ENCODE measurements around the gene TREML4.
"Not testable (repeated sequence)": the region's sequence is repeated elsewhere in the genome, so short reads cannot be mapped to it uniquely, and the experiment has no call there.

Gene TREML4, protein sequence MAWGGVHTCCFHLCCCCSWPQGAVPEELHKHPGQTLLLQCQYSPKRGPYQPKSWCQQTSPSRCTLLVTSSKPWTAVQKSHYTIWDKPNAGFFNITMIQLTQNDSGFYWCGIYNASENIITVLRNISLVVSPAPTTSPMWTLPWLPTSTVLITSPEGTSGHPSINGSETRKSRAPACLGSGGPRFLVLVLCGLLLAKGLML

DNA sequence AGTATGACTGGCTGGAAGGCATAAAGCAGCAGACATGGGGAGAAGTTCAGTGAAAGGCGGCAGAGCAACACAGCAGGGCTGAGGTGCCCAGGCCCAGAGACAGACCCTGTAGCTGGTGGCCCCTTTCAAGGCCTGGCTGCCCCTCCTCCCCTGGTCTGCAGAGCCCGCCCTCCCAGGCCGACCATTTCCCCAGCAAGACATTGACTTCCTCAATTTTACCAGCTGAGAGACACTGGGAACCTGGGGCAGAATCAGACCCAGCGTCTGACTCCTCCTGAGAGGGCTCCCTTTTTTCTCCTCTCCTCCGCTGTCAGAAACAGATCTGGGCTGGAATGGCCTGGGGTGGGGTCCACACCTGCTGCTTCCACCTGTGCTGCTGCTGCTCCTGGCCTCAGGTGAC, at the start of gene TREML4:
Gene TREML4 (plus strand): TSS at position 254 of the 400 bp plus-strand sequence. CDS start 79 bp downstream, at position 333.
- no peak for DNase-seq

DNA sequence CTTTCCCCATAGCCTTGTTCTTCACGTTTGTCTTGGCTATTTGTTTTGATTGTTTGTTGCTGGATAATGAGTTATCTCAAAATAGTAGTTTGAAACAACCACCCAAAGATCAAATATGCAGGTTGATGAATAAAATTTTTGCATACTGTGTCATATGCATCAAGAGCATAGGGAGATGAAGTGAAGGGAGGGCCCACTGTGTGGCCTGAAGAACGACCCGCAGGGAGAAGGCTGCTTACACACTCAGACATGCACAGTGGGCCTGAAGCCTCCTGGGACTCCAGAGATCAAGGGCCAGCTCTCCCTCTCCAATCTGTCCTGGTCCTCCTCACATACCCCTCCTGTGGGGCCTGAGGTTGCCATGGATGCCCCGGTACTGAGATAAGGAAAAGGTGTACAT, 49.0 kb upstream of the TREML4 start:
- no peak for DNase-seq

DNA sequence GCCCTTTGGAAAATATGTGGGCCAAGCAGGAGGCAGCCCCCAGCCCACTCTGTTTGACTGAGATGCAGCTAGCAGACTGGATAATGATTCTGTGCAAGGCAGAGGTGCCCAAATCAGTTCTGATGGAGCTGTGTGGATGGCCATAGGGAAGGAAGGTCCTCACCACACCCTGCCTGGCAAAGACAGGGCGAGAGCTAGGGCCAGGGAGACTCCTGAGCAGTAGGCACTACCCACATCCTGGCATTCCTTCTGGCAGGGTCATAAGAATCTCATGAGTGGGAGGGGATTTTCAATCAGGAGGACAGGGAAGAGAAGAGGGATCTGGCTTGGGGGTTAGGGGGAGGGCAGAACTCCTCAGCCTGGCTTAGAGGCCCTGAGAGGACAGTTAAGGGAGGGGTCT, 46.6 kb upstream of the TREML4 start:
- no peak for DNase-seq

DNA sequence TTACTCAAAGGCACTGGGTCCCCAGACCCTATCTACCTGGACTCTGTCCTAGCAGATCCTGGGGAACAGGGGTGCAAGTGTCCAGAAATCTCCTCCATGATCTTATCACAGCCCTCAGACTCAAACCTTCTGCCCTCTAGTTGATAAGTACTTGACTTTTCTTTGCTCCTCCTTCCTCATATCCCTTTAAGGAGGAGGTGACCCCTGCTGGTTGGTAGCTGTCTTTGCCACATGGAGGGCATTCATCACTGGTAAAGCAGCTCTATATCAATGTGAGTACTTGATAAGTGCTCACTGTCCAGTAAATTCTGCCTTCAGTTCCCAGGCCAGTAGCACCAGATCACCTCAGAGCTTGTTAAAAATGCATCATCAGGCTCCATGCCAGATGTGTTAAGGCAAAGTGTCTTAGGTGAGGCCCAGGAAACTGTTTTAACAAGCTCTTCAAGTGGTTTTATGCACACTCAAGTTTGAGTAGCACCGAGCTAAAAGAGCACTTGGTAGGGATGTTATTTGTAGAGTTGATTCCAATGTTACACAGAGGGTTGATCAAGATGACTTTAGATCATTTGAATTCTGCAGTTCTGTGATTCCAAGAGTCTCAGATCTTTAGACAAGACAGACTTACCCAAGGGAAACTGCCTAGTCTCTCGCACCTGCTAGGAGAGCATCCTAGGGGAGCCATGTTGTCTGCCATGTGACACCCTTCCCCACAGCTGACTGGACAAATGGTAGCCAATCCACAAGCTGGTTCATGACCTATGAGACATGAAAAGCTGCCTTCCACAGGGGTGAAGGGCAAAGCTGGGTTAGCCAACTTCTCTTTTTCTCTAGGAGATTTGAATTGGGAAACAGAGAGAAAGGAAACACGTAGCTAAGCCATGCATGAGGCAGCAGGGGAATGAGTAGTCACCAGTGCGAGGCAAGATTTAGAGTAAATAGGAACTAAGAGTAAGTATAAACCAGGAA, 45.8 kb upstream of the TREML4 start:
- peak; percentile 59 for DNase-seq

DNA sequence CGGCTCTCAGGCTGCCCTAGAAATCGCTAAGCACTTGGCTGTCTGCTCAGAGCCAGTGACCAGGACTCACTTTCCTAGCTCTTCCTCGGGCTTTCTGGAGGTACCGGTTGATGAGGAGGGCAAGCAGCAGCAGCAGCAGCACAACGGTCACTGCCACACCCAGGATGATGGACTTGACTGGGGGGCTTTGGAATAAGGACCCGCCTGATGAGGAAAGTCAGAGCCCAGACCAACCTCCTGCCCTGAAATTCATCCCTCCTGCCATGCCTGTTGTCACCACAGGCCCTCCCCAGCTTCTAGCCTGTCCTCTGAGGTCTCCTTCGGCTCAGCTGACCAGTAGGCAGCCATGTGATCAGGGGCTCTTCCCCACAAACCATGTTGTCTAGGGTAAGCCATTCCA, 43.4 kb upstream of the TREML4 start:
- no peak for DNase-seq

DNA sequence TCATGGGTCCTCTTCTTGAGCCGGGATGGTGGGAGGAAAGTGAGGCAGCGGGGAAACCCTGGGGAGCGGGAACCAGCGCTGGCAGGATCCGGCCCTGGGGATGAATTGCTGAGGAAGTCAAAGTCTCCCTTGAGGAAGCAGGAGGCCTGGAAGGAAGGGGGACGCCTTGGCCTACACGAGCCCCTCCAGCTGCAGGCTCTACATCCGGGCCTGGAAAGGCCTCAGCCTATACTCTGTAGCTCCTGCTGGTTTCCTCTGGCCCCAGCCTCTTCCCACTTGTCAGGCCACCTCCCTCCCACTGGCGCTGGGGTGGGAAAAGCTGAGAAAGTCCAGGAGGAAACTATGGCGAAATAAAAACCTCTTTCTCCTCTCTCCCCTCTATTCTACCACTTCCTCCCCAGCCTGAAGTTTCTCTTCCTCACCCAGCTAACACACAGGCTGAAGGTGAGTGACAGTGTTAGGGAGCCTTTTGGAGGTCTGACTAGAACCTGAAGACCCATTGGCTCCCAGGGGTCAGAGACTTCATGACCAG, 42.1 kb upstream of the TREML4 start:
- DNase-seq: no peak

DNA sequence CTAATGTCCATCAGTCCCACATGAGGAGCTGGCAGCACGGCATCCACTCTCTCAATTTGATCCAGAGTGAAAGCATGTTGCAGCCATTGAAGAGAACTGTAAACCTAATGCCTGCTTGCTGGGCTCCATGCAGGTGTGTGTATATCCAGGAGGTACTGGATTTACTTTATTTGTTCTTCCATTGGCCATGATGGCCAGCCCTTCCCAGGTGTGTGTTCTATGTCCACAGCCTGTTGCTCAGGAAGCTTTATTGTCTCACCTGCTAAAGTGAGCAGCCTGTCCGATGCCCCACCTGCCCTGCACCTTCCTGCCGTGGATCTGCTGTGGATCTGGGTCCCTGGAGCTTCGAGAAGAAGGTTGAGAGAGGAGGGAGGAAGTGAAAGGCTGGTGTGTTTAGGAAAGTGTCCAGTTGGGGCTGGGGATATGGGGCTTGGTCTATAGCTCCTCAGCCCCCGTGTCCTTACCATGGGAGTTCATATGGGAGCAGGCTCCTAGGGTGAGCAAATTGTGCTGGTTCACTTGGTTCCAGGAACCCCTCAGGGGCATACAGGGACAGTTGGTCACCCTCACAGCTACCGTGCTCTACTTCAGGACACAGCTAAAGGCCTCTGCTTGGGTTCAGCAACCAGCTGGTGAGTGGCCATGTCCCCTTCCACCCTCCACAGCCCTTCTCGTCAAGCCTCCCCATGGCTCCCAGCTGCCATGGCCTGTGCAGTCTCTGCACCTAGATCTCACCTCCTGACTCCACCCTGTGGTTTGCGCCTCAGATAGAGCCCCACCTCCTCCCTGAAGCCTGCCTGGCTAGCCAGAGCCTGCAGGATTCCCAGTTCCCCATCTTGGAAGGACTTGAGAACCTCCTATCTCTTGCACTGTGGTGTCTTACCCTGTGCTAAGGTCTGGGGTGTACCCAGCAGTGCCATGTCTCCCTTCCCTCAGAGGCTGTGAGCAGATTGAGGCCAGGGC, 39.9 kb upstream of the TREML4 start:
- no peak for DNase-seq

DNA sequence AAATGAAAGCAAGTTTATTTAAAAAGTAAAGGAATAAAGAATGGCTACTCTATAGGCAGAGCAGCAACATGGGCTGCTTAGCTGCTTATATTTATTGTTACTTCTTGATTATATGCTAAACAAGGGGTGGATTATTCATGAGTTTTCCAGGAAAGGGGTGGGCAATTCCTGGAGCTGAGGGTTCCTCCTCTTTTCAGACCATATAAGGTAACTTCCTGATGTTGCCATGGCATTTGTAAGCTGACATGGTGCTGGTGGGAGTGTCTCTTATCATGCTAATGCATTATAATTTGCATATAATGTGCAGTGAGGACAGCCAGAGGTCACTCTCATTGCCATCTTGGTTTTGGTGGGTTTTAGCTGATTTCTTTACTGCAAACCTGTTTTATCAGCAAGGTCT, 39.1 kb upstream of the TREML4 start:
- not testable (repeated sequence) for DNase-seq

DNA sequence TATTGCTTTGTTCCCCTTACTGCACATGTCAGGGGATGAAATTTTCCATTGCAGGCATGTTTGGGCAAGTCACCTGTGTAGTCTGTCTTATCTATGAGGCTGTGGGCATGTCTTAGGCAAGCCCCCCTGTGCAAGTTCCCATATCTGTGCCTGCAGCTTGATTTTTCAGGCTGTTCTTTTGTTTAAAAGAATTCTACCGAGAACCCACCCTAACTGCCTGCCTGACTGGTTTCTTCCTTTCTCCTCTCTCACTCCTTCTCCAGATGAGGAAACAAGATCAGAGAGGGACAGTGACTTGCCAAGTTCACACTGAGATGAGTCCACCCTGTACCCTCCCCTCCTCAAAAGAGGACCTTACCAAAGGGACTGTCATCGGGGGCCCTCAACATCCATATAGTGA, 38.2 kb upstream of the TREML4 start:
- no peak for DNase-seq

DNA sequence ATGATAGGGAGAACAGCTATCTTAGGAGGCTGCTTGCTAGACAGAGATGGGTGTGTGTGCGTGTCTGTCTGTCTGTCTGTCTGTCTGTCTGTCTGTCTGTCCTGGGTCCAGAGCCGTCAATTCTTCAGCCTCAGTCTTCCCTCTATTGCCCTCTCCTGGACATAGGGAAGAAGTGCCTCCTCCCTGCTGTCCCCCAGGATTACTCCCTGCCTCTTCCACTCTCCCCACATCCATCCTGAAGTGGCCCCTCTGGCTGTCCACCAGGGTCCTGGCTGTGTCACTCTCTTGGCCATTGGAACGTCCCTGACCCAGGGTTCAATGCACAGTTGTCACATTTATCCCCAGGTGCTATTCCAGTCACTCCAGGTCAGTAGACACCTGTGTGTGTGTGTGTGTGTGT, 37.4 kb upstream of the TREML4 start:
- no peak for DNase-seq

DNA sequence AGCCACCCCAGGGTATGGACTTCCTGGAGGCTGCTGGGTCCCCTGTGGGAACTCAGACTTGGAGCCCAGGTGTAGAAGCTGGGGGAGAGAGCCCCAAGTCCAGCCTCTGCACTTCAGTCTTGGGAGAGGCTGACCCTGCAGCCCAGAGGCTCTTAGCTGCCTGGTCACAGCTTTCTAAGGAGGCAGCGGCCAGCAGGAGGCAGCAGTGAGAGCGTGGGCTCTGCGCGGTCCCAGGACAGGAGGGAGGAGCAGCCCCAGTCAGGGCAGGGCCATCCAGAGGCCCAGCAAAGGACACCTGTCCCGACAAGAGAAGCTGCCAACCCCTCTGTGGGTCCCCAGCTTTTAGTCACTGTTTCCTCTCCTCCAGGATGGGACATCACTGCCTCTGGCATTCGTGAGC, 36.6 kb upstream of the TREML4 start:
- DNase-seq: peak; percentile 55

DNA sequence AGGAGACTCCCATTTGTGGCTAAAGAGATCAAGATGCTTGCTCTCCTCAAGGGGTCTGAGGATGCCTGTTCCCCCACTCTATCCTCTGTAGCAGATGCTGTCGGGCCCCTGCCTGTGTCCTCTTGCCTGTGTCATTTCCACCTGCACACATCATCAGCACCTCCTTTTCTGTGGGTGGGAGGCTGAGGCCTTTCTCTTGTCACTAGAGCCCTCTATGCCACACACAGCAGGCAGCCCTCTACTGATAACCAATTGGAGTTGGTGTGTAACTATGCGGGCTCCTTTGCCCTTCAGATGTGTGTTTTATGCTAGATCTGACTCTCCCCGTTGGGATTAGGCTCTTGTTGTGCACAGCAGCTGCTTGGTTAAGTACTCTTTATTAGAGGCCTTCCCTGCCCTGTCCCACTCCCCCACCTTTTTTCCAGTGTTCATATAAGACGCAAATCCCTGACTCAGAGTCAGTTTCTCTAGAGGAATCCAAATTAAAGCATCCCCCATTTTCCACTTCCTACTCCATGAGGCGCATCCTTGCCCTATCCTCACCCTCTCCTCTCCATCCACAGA, 34.9 kb upstream of the TREML4 start:
- no peak for DNase-seq

DNA sequence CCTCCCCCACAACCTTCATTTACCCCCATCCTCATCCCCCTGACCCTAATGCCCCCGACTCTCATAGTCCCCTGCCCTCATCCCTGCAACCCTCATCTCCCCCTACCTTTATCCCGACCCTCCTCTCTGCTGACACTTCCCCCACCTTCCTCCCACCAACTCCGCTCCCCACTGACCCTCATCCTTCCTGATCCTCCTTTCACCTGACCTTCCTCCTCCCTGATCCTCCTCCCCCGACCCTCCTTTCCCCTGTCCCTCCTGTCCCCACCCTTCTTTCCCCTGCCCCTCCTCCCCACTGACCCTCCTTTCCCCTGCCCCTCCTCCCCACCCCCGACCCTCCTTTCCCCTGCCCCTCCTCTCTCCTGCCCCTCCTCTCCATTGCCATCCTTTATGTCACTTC, 34.3 kb upstream of the TREML4 start:
- no peak for DNase-seq

DNA sequence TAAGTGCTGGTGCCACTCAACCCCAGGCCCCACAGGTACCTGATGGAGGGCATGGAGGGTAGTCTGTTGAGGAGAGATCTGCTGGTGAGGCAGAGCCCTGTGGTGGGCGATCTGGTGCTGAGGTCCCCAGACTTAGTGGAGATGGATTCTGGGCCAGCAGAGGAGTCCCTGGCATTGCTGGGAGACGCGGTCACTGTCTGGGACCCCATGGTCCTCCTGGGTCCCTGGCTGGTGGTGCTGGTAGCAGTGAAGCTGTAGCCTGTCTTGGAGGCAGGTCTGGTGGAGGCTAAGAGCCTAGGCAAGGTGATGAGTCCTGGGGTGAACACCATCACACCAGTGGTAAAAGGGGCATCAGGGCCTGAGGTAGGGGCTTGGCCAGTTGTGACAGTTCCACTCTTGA, 33.8 kb upstream of the TREML4 start:
- no peak for DNase-seq

DNA sequence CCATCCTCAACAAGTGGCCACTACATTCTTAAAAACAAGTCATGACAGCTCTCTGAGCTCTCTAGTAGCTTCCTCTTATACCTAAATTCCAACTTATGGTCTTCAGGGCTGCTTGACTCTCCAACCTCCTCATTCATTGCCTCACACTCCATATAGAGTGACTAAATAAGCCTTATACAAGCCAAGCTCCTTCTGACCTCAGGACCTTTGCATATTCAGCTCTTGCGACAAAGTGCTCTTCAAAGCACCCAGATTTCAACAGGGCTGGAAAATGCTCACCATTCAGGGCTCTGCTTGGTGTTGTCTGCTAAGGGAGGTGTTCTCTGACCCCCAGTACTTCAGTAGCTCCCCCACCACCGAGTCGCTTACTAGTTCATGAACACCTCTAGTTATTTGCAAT, 30.9 kb upstream of the TREML4 start:
- DNase-seq: no peak

DNA sequence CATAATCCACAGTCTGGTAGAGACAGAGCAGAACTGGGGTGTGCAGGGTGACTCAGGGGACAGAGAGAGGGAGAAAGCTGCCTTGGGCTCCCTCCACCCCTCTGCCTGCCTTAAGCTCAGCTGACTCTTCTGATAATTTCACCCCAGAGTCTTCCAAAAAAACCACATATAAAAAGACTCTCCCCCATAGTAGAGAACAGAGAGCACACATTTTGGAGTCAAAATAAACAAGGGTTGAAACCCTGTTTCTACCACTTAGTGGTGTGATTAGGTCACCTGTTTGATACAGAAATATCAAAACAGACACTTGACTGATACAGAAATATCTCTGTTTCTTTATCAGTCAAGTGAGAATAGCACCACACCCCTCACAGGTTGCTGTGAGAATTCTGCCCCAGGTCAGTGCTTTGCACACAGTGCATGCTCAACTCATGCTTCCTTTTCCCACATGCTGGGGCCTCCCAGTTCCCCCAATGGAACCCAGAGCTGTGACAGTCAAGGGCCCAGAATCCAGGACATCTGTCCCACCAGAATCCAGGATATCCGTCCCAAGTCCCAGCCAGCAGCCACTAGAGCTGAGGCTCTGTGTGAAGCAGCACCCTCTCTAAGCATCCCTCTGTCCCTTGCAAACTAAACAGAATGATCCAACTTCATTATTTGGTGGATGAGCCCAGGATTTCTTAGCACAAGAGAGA, 28.4 kb upstream of the TREML4 start:
- peak; percentile 33 for DNase-seq

DNA sequence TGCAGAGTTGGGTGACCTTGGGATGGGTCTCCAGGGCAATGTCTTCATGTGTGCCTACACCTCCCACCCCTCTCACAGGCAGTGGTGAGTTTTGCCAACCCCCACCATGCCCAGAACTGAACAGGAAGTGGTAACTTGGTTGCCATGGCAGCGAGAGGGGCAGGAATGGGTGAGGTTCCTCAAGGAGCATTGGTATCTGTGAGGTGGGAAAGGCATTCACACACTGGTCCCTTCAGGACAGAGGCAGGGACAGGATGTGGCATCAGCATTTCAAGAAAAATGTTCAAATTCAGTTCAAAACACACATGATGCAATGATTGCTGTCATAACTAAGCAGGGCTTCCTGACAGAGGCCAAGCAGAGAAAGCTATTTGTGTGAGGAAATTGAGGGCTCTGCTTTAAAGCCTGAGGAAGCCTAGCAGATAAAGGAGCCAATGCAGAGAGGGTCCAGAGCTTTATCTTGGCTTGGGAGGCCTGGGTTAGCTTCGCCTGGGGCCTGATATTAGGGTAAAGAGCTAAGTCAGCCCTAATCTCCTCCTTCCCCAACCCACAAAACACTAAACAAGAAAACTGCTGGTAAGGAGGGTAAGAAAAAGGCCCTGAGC, 27.8 kb upstream of the TREML4 start:
- DNase-seq: peak; percentile 70

DNA sequence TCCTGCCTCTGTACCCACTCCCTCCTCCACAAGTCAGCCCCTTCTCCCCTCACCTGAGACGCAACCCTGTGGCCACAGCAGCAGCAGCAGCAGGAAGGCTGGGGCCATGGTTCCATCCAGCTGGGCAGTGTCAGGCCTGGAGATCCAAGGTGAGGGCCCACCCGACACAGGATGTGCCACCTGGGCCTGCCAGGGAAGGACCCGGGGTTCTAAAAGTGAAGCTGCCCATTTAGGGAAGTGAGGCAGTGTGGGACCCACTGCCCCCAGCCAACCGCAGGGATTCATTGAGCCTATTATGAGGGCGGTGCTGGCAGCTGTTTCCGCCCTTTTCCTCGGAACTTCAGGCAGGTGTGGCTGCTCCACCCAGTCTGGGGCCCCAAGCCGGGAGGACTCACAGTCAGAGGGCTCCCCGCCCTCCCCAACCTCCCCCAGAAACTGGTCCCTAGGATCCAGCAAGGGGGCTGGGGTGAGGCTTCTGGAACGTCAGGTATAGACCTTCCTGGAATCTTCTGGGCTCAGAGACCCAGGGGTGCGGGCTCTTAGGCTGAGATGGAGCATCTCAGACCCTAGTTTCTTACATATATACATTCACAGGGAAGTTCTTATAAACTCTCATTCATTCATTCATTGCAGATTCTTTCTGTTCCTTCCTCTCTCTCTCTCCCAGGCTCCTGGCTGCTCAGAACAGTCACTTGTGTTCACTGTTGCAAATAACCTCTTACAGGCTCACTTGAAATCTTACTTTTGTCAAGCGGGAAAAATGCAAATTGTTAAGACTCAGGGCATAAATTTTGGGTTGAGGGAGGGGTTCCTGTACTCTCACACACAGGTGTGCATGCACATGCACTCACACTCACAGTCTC, 27.0 kb upstream of the TREML4 start, which contains the start of gene TREML2:
Gene TREML2 (minus strand): TSS at position 249 of the 863 bp plus-strand sequence. CDS start 141 bp downstream, at position 108.
- peak; percentile 39 for DNase-seq

DNA sequence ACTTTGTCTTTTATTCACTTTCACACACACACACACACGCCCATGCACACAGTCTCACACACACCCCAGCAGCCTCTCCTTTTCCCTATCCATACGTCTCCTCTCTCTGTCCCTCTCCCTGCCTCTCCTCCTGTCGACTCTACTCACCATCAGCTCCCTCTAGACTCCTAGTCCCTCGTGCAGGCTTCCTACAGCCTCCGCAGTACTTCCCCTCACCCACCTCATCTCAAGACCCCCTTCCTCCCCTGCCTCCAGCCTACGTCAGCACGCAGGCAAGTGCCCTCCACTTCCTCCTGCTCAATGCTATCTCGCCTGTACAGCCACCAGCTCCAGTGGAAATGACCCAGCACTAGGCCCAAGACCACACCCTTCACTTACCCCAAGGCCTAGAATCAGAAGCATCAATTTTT, 26.4 kb upstream of the TREML4 start:
- DNase-seq: no peak

DNA sequence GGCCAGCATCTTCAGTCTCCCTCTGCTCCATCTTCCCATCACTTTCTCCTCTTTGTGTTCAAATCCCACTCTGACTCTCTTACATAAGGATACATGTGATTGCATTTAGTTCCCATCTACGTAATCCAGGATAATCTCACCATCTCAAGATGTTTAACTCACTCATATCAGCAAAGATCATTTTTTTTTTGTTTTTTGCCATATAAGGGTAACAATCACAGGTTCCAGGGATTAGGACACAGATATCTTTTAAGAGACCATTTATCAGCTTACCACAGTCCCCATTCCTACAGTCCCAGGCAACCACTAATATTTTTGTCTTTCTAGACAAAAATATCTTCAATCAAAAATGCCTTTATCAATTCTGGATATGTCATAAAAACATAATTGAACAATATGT, 24.0 kb upstream of the TREML4 start:
- no peak for DNase-seq
